Ishikawa (cell line): ENCODE results near the gene WNT11.

Experiments
- CEBPB ChIP-seq: IDR thresholded peaks from 2 replicates; pipeline ENCODE4 v1.6.1; 2012
- EGR1 ChIP-seq: IDR thresholded peaks from 2 replicates; pipeline ENCODE4 v1.6.1; 2012
- EP300 ChIP-seq: IDR thresholded peaks from 2 replicates; pipeline ENCODE4 v1.6.1; 2012; ENCODE audit warnings: borderline replicate concordance
- MAX ChIP-seq: IDR thresholded peaks from 2 replicates; pipeline ENCODE4 v1.6.1; 2012
- NFIC ChIP-seq: IDR thresholded peaks from 2 replicates; pipeline ENCODE4 v1.6.1; 2012
- RAD21 ChIP-seq: IDR thresholded peaks from 2 replicates; pipeline ENCODE4 v1.6.1; 2012; ENCODE audit warnings: low read depth
- REST ChIP-seq: IDR thresholded peaks from 2 replicates; pipeline ENCODE4 v1.6.1; 2012; ENCODE audit warnings: low read depth, mild to moderate bottlenecking
- TAF1 ChIP-seq: IDR thresholded peaks from 2 replicates; pipeline ENCODE4 v1.6.1; 2012; ENCODE audit warnings: low read depth, mild to moderate bottlenecking
- TCF12 ChIP-seq: IDR thresholded peaks from 2 replicates; pipeline ENCODE4 v1.6.1; 2012; ENCODE audit warnings: low read depth
- TEAD4 ChIP-seq: IDR thresholded peaks from 2 replicates; pipeline ENCODE4 v1.6.1; 2012
- USF1 ChIP-seq: IDR thresholded peaks from 2 replicates; pipeline ENCODE4 v1.6.1; 2012
- YY1 ChIP-seq: IDR thresholded peaks from 2 replicates; pipeline ENCODE4 v1.6.1; 2012; ENCODE audit warnings: low read depth
- ZBTB7A ChIP-seq: IDR thresholded peaks from 2 replicates; pipeline ENCODE4 v1.6.1; 2012; ENCODE audit warnings: low read depth

Gene WNT11

GRCh38 chr11:76212086-76213035, 6.1 kb upstream of the WNT11 start:
- no peak for TF ChIP-seq YY1
- TF ChIP-seq CEBPB = no peak
- TF ChIP-seq EP300 = no peak

GRCh38 chr11:76210931-76211851, 4.9 kb upstream of the WNT11 start:
- no peak for TF ChIP-seq RAD21
- no peak for TF ChIP-seq EP300
- no peak for TF ChIP-seq NFIC
- TF ChIP-seq CEBPB = no peak
- no peak for TF ChIP-seq TEAD4
- no peak for TF ChIP-seq TCF12
- no peak for TF ChIP-seq MAX
- TF ChIP-seq EGR1 = no peak
- TF ChIP-seq TAF1 = no peak

GRCh38 chr11:76209973-76210930, 4.0 kb upstream of the WNT11 start:
- 0 out of 2 replicates have a peak, but pooled peaks have one; percentile 26 for TF ChIP-seq ZBTB7A
- peak; percentile 84 for TF ChIP-seq EGR1
- no peak for TF ChIP-seq RAD21
- no peak for TF ChIP-seq NFIC
- TF ChIP-seq REST = no peak
- 0 out of 2 replicates have a peak, but pooled peaks have one; percentile 33 for TF ChIP-seq USF1

- TF ChIP-seq MAX = peak; percentile 62; the same call in 1 of the 2 replicates
- TF ChIP-seq EP300 = no peak
- TF ChIP-seq TCF12 = peak; percentile 10; the same call in 1 of the 2 replicates
Observed at GRCh38 chr11:76209375-76209972, 3.2 kb upstream of the WNT11 start.

- TF ChIP-seq ZBTB7A = peak; percentile 88; the same call in 1 of the 2 replicates
- peak; percentile 74 for TF ChIP-seq MAX
- no peak for TF ChIP-seq TAF1
- TF ChIP-seq USF1 = peak; percentile 6; the same call in 1 of the 2 replicates
- no peak for TF ChIP-seq EGR1
- peak; percentile 37; the same call in 1 of the 2 replicates for TF ChIP-seq RAD21
Observed at GRCh38 chr11:76208438-76209374, 2.4 kb upstream of the WNT11 start.
